SK-N-SH (cell line): ENCODE data around the gene OR7G3. TPM values are rescaled to one million over a fixed set of nuclear protein-coding genes. Genes with fewer than 3 reads are reported as not detected.

Source experiments
- CTCF ChIA-PET: fragments of 300-600, 350-600 bp; formaldehyde crosslinking; extraction: SDS; loops from one replicate; lab custom pipeline; 2021; lab: Yijun Ruan, JAX
- POLR2A ChIA-PET: fragments of 350-600 bp; sonication (Branson Sonifier 250); formaldehyde crosslinking; extraction: SDS; loops from one replicate; lab custom pipeline; 2020; ENCODE audit warnings: antibody characterized with exemption, inconsistent platforms; lab: Yijun Ruan, JAX
- DNase-seq: peaks from one replicate; pipeline ENCODE4 v3.0.0; 2012
- H2AFZ ChIP-seq: fragments of 200-600 bp; sonication (generic); 2 replicates; pipeline ENCODE4 v1.8.1; 2016; ENCODE audit warnings: antibody characterized with exemption, mild to moderate bottlenecking, low read depth
- H3F3A ChIP-seq: fragments of 200-600 bp; sonication (generic); replicated peaks from 2 replicates; pipeline ENCODE3; 2016; ENCODE audit warnings: antibody characterized with exemption, mild to moderate bottlenecking; ENCODE audit not compliant: insufficient read depth
- H3K27ac ChIP-seq, 2 experiments: fragments of 200-500 bp in 1 of 2; fragments of 200-600 bp in 1 of 2; sonication (Bioruptor generic) in 1 of 2; sonication (generic), shearing (Covaris generic) in 1 of 2; 2 replicates each; pipeline versions ENCODE4 v1.5.1 to v1.6.1; 2014 to 2016; ENCODE audit warnings: low read depth in 2 of 2, inconsistent platforms in 1 of 2, low read length in 1 of 2, mild to moderate bottlenecking in 1 of 2, mixed read lengths in 1 of 2
- H3K27me3 ChIP-seq: fragments of 200-600 bp; sonication (generic), shearing (Covaris generic); 2 replicates; pipeline ENCODE4 v1.6.1; 2016; ENCODE audit warnings: mixed run types; ENCODE audit not compliant: insufficient read depth
- H3K36me3 ChIP-seq, 2 experiments: fragments of 200-500 bp in 1 of 2; fragments of 200-600 bp in 1 of 2; sonication (Bioruptor generic) in 1 of 2; sonication (generic) in 1 of 2; replicated peaks in 1 of 2; 2 replicates each; pipeline versions ENCODE3 to v1.5.1; 2014 to 2016; ENCODE audit warnings: low read length in 1 of 2, mild to moderate bottlenecking in 1 of 2; ENCODE audit not compliant: insufficient read depth in 2 of 2, control insufficient read depth in 1 of 2
- H3K4me1 ChIP-seq, 2 experiments: fragments of 200-500 bp in 1 of 2; fragments of 200-600 bp in 1 of 2; sonication (Bioruptor generic) in 1 of 2; sonication (generic), shearing (Covaris generic) in 1 of 2; 2 replicates each; pipeline versions ENCODE4 v1.5.1 to v1.6.1; 2014 to 2016; ENCODE audit warnings: low read depth in 1 of 2, low read length in 1 of 2, mixed run types in 1 of 2; ENCODE audit not compliant: insufficient read depth in 2 of 2, control insufficient read depth in 1 of 2
- H3K4me2 ChIP-seq: fragments of 200-600 bp; sonication (generic), shearing (Covaris generic); 2 replicates; pipeline ENCODE4 v1.6.1; 2017; ENCODE audit warnings: mixed run types
- H3K4me3 ChIP-seq, 2 experiments: fragments of 200-500 bp in 1 of 2; fragments of 200-600 bp in 1 of 2; sonication (Bioruptor generic) in 1 of 2; sonication (generic), shearing (Covaris generic) in 1 of 2; 2 replicates each; pipeline versions ENCODE4 v1.5.1 to v1.8.1; 2014 to 2016; ENCODE audit warnings: low read depth in 2 of 2, inconsistent platforms in 1 of 2, low read length in 1 of 2, mild to moderate bottlenecking in 1 of 2, mixed read lengths in 1 of 2, moderate library complexity in 1 of 2
- H3K79me2 ChIP-seq: fragments of 200-600 bp; sonication (generic); 2 replicates; pipeline ENCODE4 v1.8.1; 2017; ENCODE audit warnings: mild to moderate bottlenecking; ENCODE audit not compliant: insufficient read depth
- H3K9ac ChIP-seq: fragments of 200-600 bp; sonication (generic); 2 replicates; pipeline ENCODE4 v1.6.1; 2017; ENCODE audit warnings: mixed run types
- H3K9me2 ChIP-seq: fragments of 200-600 bp; sonication (generic); 2 replicates; pipeline ENCODE4 v1.6.1; 2017; ENCODE audit warnings: mixed run types
- H3K9me3 ChIP-seq: fragments of 200-600 bp; sonication (generic); 2 replicates; pipeline ENCODE4 v1.6.1; 2017; ENCODE audit warnings: mixed run types, mild to moderate bottlenecking, moderate library complexity
- H4K20me1 ChIP-seq: fragments of 200-600 bp; sonication (generic); 2 replicates; pipeline ENCODE4 v1.6.1; 2017; ENCODE audit warnings: mild to moderate bottlenecking, mixed run types; ENCODE audit not compliant: insufficient read depth
- ELF1 ChIP-seq: IDR thresholded peaks from 2 replicates; pipeline ENCODE4 v1.4.0; 2012
- EZH2phosphoT487 ChIP-seq: fragments of 200-600 bp; sonication (generic); IDR thresholded peaks from 2 replicates; pipeline ENCODE4 v1.6.1; 2017; ENCODE audit warnings: low read depth, mixed run types, mild to moderate bottlenecking, antibody characterized with exemption, moderate library complexity, borderline replicate concordance
- FOXJ3 ChIP-seq: sonication (generic); formaldehyde crosslinking; IDR thresholded peaks from 2 replicates; pipeline ENCODE4 v1.5.1; 2020; ENCODE audit warnings: mild to moderate bottlenecking, missing genetic modification reagents
- FOXM1 ChIP-seq: IDR thresholded peaks from 2 replicates; pipeline ENCODE4 v1.4.0; 2012; ENCODE audit warnings: low read depth, mild to moderate bottlenecking
- GABPA ChIP-seq: IDR thresholded peaks from 2 replicates; pipeline ENCODE4 v1.4.0; 2012; ENCODE audit warnings: low read depth, mild to moderate bottlenecking
- GATA2 ChIP-seq: sonication (generic); formaldehyde crosslinking; IDR thresholded peaks from 2 replicates; pipeline ENCODE4 v1.5.0; 2020; ENCODE audit warnings: mild to moderate bottlenecking, missing genetic modification reagents
- JUND ChIP-seq: IDR thresholded peaks from 2 replicates; pipeline ENCODE4 v1.4.0; 2012
- MAX ChIP-seq: IDR thresholded peaks from 2 replicates; pipeline ENCODE4 v1.4.0; 2012; ENCODE audit warnings: low read depth
- MEF2A ChIP-seq: IDR thresholded peaks from 2 replicates; pipeline ENCODE4 v1.4.0; 2012; ENCODE audit warnings: low read depth, borderline replicate concordance
- MXI1 ChIP-seq: IDR thresholded peaks from 2 replicates; pipeline ENCODE4 v1.6.1; 2012; ENCODE audit warnings: mild to moderate bottlenecking, low read depth, low read length, improper control_type of control experiment
- NRF1 ChIP-seq: IDR thresholded peaks from 2 replicates; pipeline ENCODE4 v1.6.1; 2012; ENCODE audit warnings: low read depth, mild to moderate bottlenecking, low read length
- REST ChIP-seq: IDR thresholded peaks from 2 replicates; pipeline ENCODE4 v1.6.1; 2012; ENCODE audit warnings: mild to moderate bottlenecking, low read depth, low read length, moderate library complexity
- RFX5 ChIP-seq: IDR thresholded peaks from 2 replicates; pipeline ENCODE4 v1.6.1; 2012; ENCODE audit warnings: mild to moderate bottlenecking, improper control_type of control experiment, low read length
- SMC3 ChIP-seq: IDR thresholded peaks from 2 replicates; pipeline ENCODE4 v1.6.1; 2012; ENCODE audit warnings: low read depth, low read length, improper control_type of control experiment
- TCF12 ChIP-seq: IDR thresholded peaks from 2 replicates; pipeline ENCODE4 v1.4.0; 2012
- USF2 ChIP-seq: fragments of 150-350 bp; IDR thresholded peaks from 2 replicates; pipeline ENCODE4 v1.6.1; 2017; ENCODE audit warnings: antibody characterized with exemption, low read length, low read depth, borderline replicate concordance
- YY1 ChIP-seq: IDR thresholded peaks from 2 replicates; pipeline ENCODE4 v1.4.0; 2012; ENCODE audit warnings: low read depth, mild to moderate bottlenecking
- WGBS: methylation state at CpG from one replicate; pipeline ENCODE4 v1.1.6; 2017; ENCODE audit warnings: low lambda C conversion rate; 5-methylcytosine and 5-hydroxymethylcytosine counted together
- polyA plus RNA-seq, 3 experiments: library from polyadenylated mRNA; depleted of rRNA; stranded (reverse); fragments of >200 nt; gene quantifications; 2 replicates each; pipeline ENCODE4 v1.2.3, GENCODE V29; 2012

The OR7G3 gene
- polyA plus RNA-seq, 1 of the 3 experiments (the other 2 are of a cell fraction), result not detected

GRCh38 chr19:9130965-9131364, 4.2 kb upstream of the OR7G3 start:
- TF ChIP-seq REST, result no peak
- no peak for TF ChIP-seq EZH2phosphoT487
- TF ChIP-seq TCF12, result no peak
- no peak for TF ChIP-seq FOXJ3
- TF ChIP-seq ELF1, result no peak
- TF ChIP-seq JUND, result no peak
- no peak for TF ChIP-seq GATA2
- no peak for TF ChIP-seq GABPA
- TF ChIP-seq MEF2A, result no peak
- no peak for TF ChIP-seq SMC3
- TF ChIP-seq USF2, result no peak
- TF ChIP-seq NRF1, result no peak
- TF ChIP-seq RFX5, result no peak
- TF ChIP-seq FOXM1, result no peak
- no peak for TF ChIP-seq YY1
- no peak for TF ChIP-seq MAX
- TF ChIP-seq MXI1, result no peak
- no peak overlapping the region for H3K4me3 ChIP-seq
- H3K9me3 ChIP-seq, result no peaks in the 10 kb centered on the region
- no peak overlapping the region for H3K9ac ChIP-seq
- H3F3A ChIP-seq, result no peaks in the 10 kb centered on the region
- no peaks in the 10 kb centered on the region for H3K9me2 ChIP-seq
- DNase-seq, result no peak
- no peak overlapping the region for H2AFZ ChIP-seq
- no peaks in the 10 kb centered on the region for H3K79me2 ChIP-seq
- H4K20me1 ChIP-seq, result no peaks in the 10 kb centered on the region
- WGBS, result 5% methylated on average over 1 of the region's 1 CpG
- ChIA-PET CTCF (no interaction called here), POLR2A (no interaction called here)
- H3K27me3 ChIP-seq, result peaks cover 40% of the 10 kb centered on the region; the same call in 1 of the 2 replicates
- no peak overlapping the region for H3K4me2 ChIP-seq
- no peaks in the 10 kb centered on the region for H3K36me3 ChIP-seq
- no peak overlapping the region for H3K27ac ChIP-seq
- H3K4me1 ChIP-seq, result no peaks in the 10 kb centered on the region
